ENCODE data around the gene CLEC12A. TPM values are rescaled to one million over a fixed set of nuclear protein-coding genes. Genes with fewer than 3 reads are reported as not detected.

Gene CLEC12A
- total and polyA plus RNA-seq, 2 of the 4 experiments (the other 2 are of a cell fraction), result not detected

- no peak for TF ChIP-seq RAD21 (IDR thresholded peaks at IDR 0.05; ENCODE audit: low read length)
- TF ChIP-seq, protein P1, sequence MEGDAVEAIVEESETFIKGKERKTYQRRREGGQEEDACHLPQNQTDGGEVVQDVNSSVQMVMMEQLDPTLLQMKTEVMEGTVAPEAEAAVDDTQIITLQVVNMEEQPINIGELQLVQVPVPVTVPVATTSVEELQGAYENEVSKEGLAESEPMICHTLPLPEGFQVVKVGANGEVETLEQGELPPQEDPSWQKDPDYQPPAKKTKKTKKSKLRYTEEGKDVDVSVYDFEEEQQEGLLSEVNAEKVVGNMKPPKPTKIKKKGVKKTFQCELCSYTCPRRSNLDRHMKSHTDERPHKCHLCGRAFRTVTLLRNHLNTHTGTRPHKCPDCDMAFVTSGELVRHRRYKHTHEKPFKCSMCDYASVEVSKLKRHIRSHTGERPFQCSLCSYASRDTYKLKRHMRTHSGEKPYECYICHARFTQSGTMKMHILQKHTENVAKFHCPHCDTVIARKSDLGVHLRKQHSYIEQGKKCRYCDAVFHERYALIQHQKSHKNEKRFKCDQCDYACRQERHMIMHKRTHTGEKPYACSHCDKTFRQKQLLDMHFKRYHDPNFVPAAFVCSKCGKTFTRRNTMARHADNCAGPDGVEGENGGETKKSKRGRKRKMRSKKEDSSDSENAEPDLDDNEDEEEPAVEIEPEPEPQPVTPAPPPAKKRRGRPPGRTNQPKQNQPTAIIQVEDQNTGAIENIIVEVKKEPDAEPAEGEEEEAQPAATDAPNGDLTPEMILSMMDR (conservative IDR thresholded peaks at IDR 0.05; ENCODE audit: low read depth, low read length), result no peak
- TF ChIP-seq CEBPB (IDR thresholded peaks at IDR 0.05; ENCODE audit: low read depth, low read length), result no peak
- no peak for TF ChIP-seq MXI1 (IDR thresholded peaks at IDR 0.05; ENCODE audit: borderline replicate concordance, low read depth, low read length)
- TF ChIP-seq BHLHE40 (IDR thresholded peaks at IDR 0.05; ENCODE audit: low read depth, low read length), result no peak
- TF ChIP-seq RCOR1 (IDR thresholded peaks at IDR 0.05; ENCODE audit: insufficient replicate concordance, low read length), result no peak
- TF ChIP-seq CHD1 (IDR thresholded peaks at IDR 0.05; ENCODE audit: low read depth, low read length), result no peak
- TF ChIP-seq POLR2A (IDR thresholded peaks at IDR 0.05; ENCODE audit: low read depth, low read length), result no peak
- TF ChIP-seq MAZ (IDR thresholded peaks at IDR 0.05; ENCODE audit: borderline replicate concordance, low read depth, low read length), result no peak
- no peak for TF ChIP-seq SMC3 (IDR thresholded peaks at IDR 0.05; ENCODE audit: low read depth, low read length)
- no peak for TF ChIP-seq ELK1 (IDR thresholded peaks at IDR 0.05; ENCODE audit: borderline replicate concordance, low read depth, low read length)
- TF ChIP-seq MAFK (IDR thresholded peaks at IDR 0.05; ENCODE audit: low read depth, low read length), result no peak
- no peak for TF ChIP-seq USF2 (IDR thresholded peaks at IDR 0.05; ENCODE audit: low read depth, low read length)
- intact Hi-C loops (cut with micrococcal nuclease), result no loop called here
- no peak overlapping the region for H3K23ac ChIP-seq (ENCODE audit: low read depth, low read length)
Measured at GRCh38 chr12:9922429-9922828, 48.8 kb upstream of the CLEC12A start.

More at GRCh38 chr12:9922429-9922828, 48.8 kb upstream of the CLEC12A start:
- Histone ChIP-seq H2BK15ac (ENCODE audit: low read depth, low read length) (no peak overlapping the region), H3K9me3 (ENCODE audit: control insufficient read depth, insufficient read depth, low read length) (no peaks in the 10 kb centered on the region), H3K9me1 (ENCODE audit: insufficient read depth, low read length) (no peaks in the 10 kb centered on the region), H3K18ac (ENCODE audit: low read depth, low read length) (no peak overlapping the region), H3K4ac (ENCODE audit: low read depth, low read length) (no peak overlapping the region), H3K27ac (ENCODE audit: insufficient read depth, low read length) (no peak overlapping the region), H3K36me3 (ENCODE audit: control insufficient read depth, insufficient read depth, low read length) (no peaks in the 10 kb centered on the region), H4K91ac (ENCODE audit: insufficient read depth, low read depth, low read length) (no peak overlapping the region), H4K8ac (ENCODE audit: low read depth in 2 of 2, low read length in 2 of 2) (no peak overlapping the region), H4K5ac (ENCODE audit: low read depth, low read length) (no peak overlapping the region), H2AFZ (replicated peaks; ENCODE audit: low read length, poor library complexity) (no peak overlapping the region), H3K79me1 (ENCODE audit: low read depth in 1 of 2, low read length in 2 of 2) (no peaks in the 10 kb centered on the region), H3K14ac (replicated peaks; ENCODE audit: low read depth, low read length) (no peak overlapping the region), H3K9ac (ENCODE audit: low read depth, low read length) (no peak overlapping the region), H3K4me1 (ENCODE audit: control insufficient read depth, insufficient read depth, low read length) (no peaks in the 10 kb centered on the region), H2AK5ac (ENCODE audit: low read depth, low read length) (no peak overlapping the region), H2AK9ac (replicated peaks; ENCODE audit: low read depth, low read length, poor library complexity) (no peak overlapping the region), H2BK20ac (ENCODE audit: low read depth, low read length) (no peak overlapping the region), H3K4me3 (ENCODE audit: insufficient read depth, low read depth, low read length) (no peak overlapping the region), H4K20me1 (ENCODE audit: insufficient read depth, low read length) (no peaks in the 10 kb centered on the region), H2BK120ac (ENCODE audit: low read depth, low read length) (no peak overlapping the region), H3K56ac (ENCODE audit: extremely low read depth, insufficient read depth, low read length) (no peak overlapping the region), H2BK5ac (ENCODE audit: low read depth, low read length, poor library complexity, severe bottlenecking) (no peak overlapping the region), H3K4me2 (ENCODE audit: low read depth, low read length) (no peak overlapping the region), H3K27me3 (ENCODE audit: control insufficient read depth, insufficient read depth, low read length) (no peaks in the 10 kb centered on the region; the same call in 1 of the 2 replicates)
- dilution Hi-C loops (cut with HindIII; ENCODE audit: low sequenced_read_pairs, unreplicated experiment) (no loop called here), in situ Hi-C loops (cut with MboI; ENCODE audit: low sequenced_read_pairs) (loop anchor here (10.0 kb wide), 1 partner anchor 108 kb away; no protein-coding TSS in a partner anchor)
- ATAC-seq (ENCODE audit: low read depth) (no peak), DNase-seq (no peak)
- POLR2A ChIA-PET (ENCODE audit: unreplicated experiment), result no interaction called here
- WGBS, 2 experiments (ENCODE audit: extremely low coverage in 2 of 2, insufficient read length in 1 of 2), result no CpG with 5 or more reads among the region's 1 CpG
- BruUV-seq (replicated peaks), result no TSS peak
- CTCF ChIA-PET, result no interaction called here

Measured in IMR-90 (cell line).